22Rv1 (cell line): Measurements from ENCODE around the gene HSP90B1.

Source experiments
- H3K27ac ChIP-seq: fragments of 450-650 bp; 2 replicates; pipeline ENCODE4 v1.5.1; 2017
- CTCF ChIP-seq: fragments of 450-650 bp; IDR thresholded peaks from 2 replicates; pipeline ENCODE4 v1.5.1; 2017; ENCODE audit warnings: mild to moderate bottlenecking
- ZFX ChIP-seq: fragments of 450-650 bp; IDR thresholded peaks from 2 replicates; pipeline ENCODE4 v1.6.1; 2017; ENCODE audit warnings: antibody characterized with exemption, borderline replicate concordance

HSP90B1 gene

GRCh38 chr12:103887738-103888137, 42.5 kb upstream of the HSP90B1 start:
- TF ChIP-seq ZFX (no peak), CTCF (no peak)

GRCh38 chr12:103897316-103897715, 32.9 kb upstream of the HSP90B1 start:
- TF ChIP-seq ZFX: no peak
- no peak for TF ChIP-seq CTCF
- no peak overlapping the region for H3K27ac ChIP-seq

More at GRCh38 chr12:103887738-103888137, 42.5 kb upstream of the HSP90B1 start:
- no peak overlapping the region for H3K27ac ChIP-seq

GRCh38 chr12:103901518-103902173, 28.6 kb upstream of the HSP90B1 start:
- TF ChIP-seq CTCF (no peak), ZFX (no peak)
- no peak overlapping the region for H3K27ac ChIP-seq

GRCh38 chr12:103903993-103904392, 26.2 kb upstream of the HSP90B1 start:
- TF ChIP-seq ZFX (no peak), CTCF (no peak)
- no peak overlapping the region for H3K27ac ChIP-seq

- H3K27ac ChIP-seq: no peak overlapping the region
Measured at GRCh38 chr12:103905730-103906349, 24.4 kb upstream of the HSP90B1 start.

GRCh38 chr12:103908246-103908541, 22.0 kb upstream of the HSP90B1 start:
- TF ChIP-seq ZFX (no peak), CTCF (no peak)
- H3K27ac ChIP-seq: no peak overlapping the region

More at GRCh38 chr12:103905730-103906349, 24.4 kb upstream of the HSP90B1 start:
- TF ChIP-seq CTCF: no peak
- TF ChIP-seq ZFX: no peak

GRCh38 chr12:103908877-103909276, 21.3 kb upstream of the HSP90B1 start:
- TF ChIP-seq ZFX (no peak), CTCF (no peak)

More at GRCh38 chr12:103908877-103909276, 21.3 kb upstream of the HSP90B1 start:
- no peak overlapping the region for H3K27ac ChIP-seq
